HL-60 (cell line): ENCODE results near the gene WFS1.
A peak's percentile ranks its signal among the peaks of the same experiment; 100 is the strongest.

Experiments
- DNase-seq, 2 experiments: peaks; one replicate each; pipeline ENCODE4 v3.0.0-alpha.2; 2010 to 2020; ENCODE audit warnings: low read depth in 1 of 2, low spot score in 1 of 2
- H3K27ac ChIP-seq: fragments of 250-450 bp; sonication (Bioruptor Pico); replicated peaks from 2 replicates; pipeline ENCODE4 v1.5.1; 2020; ENCODE audit warnings: mild to moderate bottlenecking, moderate library complexity
- H3K27me3 ChIP-seq: fragments of 250-450 bp; sonication (Bioruptor Pico); 2 replicates; pipeline ENCODE4 v1.5.1; 2021; ENCODE audit warnings: mild to moderate bottlenecking, moderate library complexity; ENCODE audit not compliant: insufficient read depth, poor library complexity, severe bottlenecking
- H3K4me3 ChIP-seq: replicated peaks from 2 replicates; pipeline ENCODE4 v1.5.1; 2011; ENCODE audit warnings: mild to moderate bottlenecking, control low read depth, low read length; ENCODE audit not compliant: insufficient read depth
- CTCF ChIP-seq: IDR thresholded peaks from one replicate; pipeline ENCODE4 v1.5.1; 2011; ENCODE audit warnings: low read length, control low read depth, inconsistent platforms; ENCODE audit not compliant: insufficient read depth
- GABPA ChIP-seq: IDR thresholded peaks from 2 replicates; pipeline ENCODE4 v1.6.1; 2012; ENCODE audit warnings: low read depth
- POLR2AphosphoS5 ChIP-seq: IDR thresholded peaks from 2 replicates; pipeline ENCODE4 v1.6.1; 2012; ENCODE audit warnings: low read depth
- REST ChIP-seq: IDR thresholded peaks from 2 replicates; pipeline ENCODE4 v1.6.1; 2012; ENCODE audit warnings: low read depth; ENCODE audit not compliant: insufficient replicate concordance
- SPI1 ChIP-seq: IDR thresholded peaks from 2 replicates; pipeline ENCODE4 v1.6.1; 2012; ENCODE audit warnings: low read depth, mild to moderate bottlenecking, borderline replicate concordance

Gene WFS1

GRCh38 chr4:6331018-6331417, 61.4 kb downstream of the WFS1 start:
- Histone ChIP-seq H3K4me3 (no peak overlapping the region), H3K27me3 (no peaks in the 10 kb centered on the region), H3K27ac (no peak overlapping the region)
- TF ChIP-seq POLR2AphosphoS5, result no peak
- no peak for TF ChIP-seq GABPA
- TF ChIP-seq SPI1, result no peak
- peak; percentile 85 for TF ChIP-seq CTCF
- TF ChIP-seq REST, result no peak
- DNase-seq, result peak in 1 of 2 experiments; percentile 12

GRCh38 chr4:6331468-6331867, 61.8 kb downstream of the WFS1 start:
- H3K4me3 ChIP-seq, result no peak overlapping the region
- TF ChIP-seq GABPA (no peak), POLR2AphosphoS5 (no peak), CTCF (no peak), REST (no peak), SPI1 (no peak)
- H3K27me3 ChIP-seq, result no peaks in the 10 kb centered on the region
- H3K27ac ChIP-seq, result no peak overlapping the region
- DNase-seq, result no peak

GRCh38 chr4:6332042-6332668, 62.5 kb downstream of the WFS1 start:
- peak; percentile 39 for TF ChIP-seq CTCF
- no peak for TF ChIP-seq REST
- no peak for DNase-seq
- Histone ChIP-seq H3K27me3 (peaks cover under 1% of the 10 kb centered on the region), H3K4me3 (no peak overlapping the region), H3K27ac (no peak overlapping the region)
